HTR-8/SVneo (cell line): ENCODE results near the gene RPGRIP1L.

Source experiments
- DNase-seq: peaks from one replicate; pipeline ENCODE4 v3.0.0; 2011; ENCODE audit warnings: low spot score, mixed read lengths; ENCODE audit not compliant: insufficient read length
- FAIRE-seq: peaks from 2 replicates; lab custom pipeline; 2011; peaks lifted over from hg19 to GRCh38; lab: Jason Lieb, UNC

Gene RPGRIP1L

GRCh38 chr16:53609536-53609935 lies 94.1 kb downstream of the RPGRIP1L start:
- no peak for FAIRE-seq
- no peak for DNase-seq

GRCh38 chr16:53608094-53608493 lies 95.6 kb downstream of the RPGRIP1L start:
- no peak for FAIRE-seq

DNA sequence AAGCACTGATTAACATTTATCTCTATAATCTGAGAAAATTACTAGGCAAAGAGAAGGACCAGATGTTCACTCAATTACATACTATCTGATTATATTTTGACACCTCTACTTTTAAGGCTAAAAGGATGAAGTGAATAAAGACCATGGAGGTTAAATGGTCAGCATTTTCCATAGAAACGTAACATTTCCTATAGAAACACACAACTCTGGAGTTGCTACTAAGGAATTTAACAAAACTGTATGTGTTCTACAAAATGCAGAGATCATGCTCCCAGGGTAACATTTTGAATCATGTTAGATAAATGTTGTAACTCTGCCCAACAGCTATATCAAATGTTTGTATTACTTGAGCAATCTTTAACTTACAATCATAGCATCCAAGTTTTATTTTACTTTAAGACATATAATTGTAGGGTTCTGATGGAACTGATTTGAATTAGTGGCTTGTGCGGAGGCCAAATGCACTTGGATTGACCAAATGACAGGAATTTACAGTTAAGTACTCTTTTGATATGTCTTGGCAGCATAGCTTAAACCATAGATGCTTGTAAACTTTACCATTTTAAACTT lies 97.7 kb downstream of the RPGRIP1L start:
- FAIRE-seq, result no peak

More at GRCh38 chr16:53608094-53608493, 95.6 kb downstream of the RPGRIP1L start:
- no peak for DNase-seq

DNA sequence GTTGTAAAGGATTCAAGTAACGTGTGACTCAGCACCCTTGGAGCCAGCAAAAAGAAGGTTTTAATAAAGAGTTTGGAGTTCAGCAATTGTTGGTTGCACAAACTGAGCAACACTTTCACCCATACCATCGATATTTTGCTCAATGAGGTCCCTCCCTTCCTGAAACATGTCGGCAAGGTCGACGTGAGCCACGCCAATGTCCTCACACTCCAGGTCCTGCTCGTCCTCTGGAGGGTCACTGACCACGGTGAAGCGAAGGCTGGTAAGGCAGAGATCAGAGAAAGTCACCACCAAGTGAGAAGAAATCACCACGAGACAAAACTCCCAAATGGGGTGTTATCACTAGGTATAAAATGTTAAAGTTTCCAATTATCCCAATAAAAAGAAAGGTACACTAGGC lies 98.3 kb downstream of the RPGRIP1L start:
- DNase-seq (no peak), FAIRE-seq (no peak)

More for the DNA sequence above, 97.7 kb downstream of the RPGRIP1L start:
- DNase-seq, result no peak

- FAIRE-seq (no peak), DNase-seq (no peak)
Observed at GRCh38 chr16:53601961-53602360, 101.7 kb downstream of the RPGRIP1L start.

DNA sequence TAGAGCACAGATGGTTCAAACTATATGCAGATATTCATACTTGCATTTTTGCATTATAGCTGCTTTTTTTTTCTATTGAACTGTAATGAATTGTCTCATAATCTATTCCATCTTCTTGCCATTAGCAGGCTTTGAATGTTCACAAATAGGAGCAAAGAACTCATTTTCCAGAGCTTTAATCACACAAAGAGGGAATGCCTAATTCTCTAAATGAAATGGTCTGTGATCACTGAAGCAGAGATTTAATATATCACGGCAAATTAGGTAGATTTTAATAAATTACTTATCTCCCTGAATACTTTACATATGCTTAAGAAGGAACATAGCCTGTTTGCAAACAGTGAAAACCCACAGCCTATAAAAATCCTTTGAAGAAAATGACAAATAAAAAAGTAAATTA lies 103.0 kb downstream of the RPGRIP1L start:
- FAIRE-seq (no peak), DNase-seq (no peak)

DNA sequence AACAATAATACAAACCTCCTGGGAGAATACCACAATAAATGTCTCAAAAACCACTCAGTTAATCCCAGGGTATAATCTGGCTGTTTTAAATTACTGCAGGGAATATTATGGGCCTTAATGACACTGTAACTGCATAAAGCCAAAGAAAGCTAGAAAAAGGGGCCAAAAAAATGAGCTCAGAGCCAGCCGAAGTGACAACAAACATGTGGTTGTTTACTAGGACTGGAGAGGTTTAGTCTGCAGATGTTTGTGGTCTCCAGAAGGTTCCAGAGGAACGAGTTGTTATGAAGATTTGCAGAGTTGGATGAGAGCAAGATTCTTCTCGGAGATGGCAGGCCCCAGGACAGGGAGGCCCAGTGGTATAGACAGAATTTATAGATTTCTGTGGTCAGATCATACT lies 103.5 kb downstream of the RPGRIP1L start:
- no peak for FAIRE-seq
- no peak for DNase-seq

DNA sequence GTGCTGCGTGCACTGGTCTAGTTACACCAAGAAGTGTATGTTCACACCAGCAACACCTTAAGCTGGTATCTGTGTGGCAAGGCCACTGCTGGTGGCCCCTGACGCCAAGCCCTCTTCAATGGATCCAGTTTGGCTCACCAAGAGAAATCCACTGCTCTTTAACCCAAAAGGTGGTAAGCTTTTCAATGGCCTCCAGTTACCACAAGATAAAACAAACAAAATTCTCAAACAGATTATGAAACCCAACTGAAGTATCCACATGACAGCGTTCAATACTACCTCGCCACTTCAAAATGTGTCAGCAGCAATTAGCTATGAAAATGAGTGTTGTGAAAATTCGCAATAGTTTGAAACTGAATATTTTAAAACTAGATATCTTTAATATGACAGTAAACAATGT lies 104.1 kb downstream of the RPGRIP1L start:
- FAIRE-seq (no peak), DNase-seq (no peak)

GRCh38 chr16:53598511-53599275 lies 105.0 kb downstream of the RPGRIP1L start:
- DNase-seq, result no peak
- no peak for FAIRE-seq

DNA sequence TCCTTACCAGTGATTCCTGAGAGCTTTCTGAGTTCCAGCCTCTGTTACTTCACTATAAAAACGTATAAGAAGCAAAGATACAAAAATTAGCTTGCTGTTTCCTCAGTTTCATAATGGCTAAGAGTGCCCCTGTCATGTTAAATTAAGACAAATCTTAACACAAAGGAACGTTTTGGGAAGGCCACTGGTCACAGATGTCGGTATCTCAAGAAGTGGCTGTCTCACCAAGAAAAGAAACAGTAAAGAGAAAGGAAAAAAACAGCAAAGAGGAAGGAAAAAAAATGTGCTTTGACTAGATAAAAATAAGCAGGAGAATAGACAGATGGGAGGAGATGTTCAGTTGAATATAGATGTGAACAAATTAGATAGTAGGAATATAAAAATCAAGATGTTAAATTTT lies 105.9 kb downstream of the RPGRIP1L start:
- FAIRE-seq (no peak), DNase-seq (no peak)

- DNase-seq (no peak), FAIRE-seq (no peak)
Observed at GRCh38 chr16:53588081-53588648, 115.5 kb downstream of the RPGRIP1L start.

DNA sequence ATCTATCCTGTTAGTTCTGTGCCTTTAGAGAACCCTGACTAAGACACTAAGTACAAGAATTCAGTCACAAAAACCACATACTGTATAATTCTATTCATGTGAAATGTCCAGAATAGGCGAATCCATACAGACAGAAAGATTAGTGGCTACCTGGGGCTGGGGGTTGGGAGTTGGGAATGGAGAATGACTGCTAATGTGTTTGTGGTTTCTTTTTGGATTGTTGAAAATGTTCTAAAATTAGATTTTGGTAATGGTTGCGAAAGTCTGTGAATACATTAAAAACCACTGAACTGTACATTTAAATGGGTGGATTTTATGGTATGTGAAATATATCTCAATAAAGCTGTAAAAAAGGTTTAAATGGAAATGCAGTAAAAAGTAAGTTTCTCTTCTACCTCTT lies 120.3 kb downstream of the RPGRIP1L start:
- no peak for FAIRE-seq
- DNase-seq, result no peak

DNA sequence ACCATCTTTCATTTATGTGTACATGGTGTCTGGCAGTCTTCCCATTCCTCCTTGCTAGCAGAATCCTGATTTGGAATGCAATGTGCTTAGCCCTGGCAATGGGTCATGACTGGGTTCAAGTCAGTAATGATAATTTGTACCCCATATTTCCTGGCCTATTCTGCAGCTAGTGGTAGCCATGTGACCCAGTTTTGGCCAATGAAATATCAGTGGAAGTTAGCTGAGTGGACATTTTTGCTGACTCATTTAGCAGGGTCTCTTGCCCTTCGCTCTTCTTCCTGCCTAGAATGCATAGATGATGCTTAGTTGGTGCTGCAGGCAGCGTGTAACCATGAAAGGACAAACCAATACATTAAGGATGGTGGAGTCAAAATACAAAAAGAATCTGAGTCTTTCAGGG lies 121.9 kb downstream of the RPGRIP1L start:
- FAIRE-seq, result no peak
- no peak for DNase-seq

DNA sequence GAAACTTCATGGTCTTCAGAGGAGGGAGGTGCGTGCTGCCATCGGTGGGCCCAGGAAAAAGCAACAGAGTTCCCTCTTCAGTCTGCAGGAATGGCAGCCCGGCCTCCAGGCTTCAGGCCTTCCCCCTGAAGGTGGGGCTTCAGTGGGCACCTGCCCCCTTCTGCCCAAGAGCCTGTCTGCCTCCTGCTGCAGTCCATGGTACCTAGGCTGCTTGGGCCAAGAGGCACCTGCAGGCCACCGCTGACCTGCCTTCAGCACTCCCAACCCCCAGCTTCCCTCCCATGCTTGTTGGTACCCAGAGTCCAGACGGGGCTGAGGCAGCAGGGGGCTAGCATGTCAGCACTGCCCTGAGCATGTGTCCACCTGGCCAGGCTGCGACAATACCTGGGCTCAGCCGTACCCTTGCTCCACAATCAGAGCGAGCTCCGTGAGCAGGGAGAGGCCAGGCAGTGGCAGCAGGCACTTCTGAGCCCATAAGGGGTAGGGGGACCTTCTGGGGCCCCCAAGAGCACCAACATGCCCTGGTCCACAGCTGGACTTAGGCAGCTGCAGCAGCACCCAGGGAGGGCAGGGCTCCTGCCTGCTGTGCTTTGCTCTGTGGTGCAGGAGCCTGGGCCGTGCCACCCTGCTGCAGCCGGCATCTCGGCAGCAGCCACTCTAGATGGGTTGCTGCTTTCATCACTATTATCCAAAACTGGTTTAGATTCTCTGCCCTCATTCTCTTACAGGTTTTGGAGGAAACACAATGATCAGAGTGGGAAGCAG lies 123.4 kb downstream of the RPGRIP1L start:
- FAIRE-seq (no peak), DNase-seq (no peak)

- no peak for DNase-seq
- no peak for FAIRE-seq
Observed at GRCh38 chr16:53576904-53577303, 126.8 kb downstream of the RPGRIP1L start.

DNA sequence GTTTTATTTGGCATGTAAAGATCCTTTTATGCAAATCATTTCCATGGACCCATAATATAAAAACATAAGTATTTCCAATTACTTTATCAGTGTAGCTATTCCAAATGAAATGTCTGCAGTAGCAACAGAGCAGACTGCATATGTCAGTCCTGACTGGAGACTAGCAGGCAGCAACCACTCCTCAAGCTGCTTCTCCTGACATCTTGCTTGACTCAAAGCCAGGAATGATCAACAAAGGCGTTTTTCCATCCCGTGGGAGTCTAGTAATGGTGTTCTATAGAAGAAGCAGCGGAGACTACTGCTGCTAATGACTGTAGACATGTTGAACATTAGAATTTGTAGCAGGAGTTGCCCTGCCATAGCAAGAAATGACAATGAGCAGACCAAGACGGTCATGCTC lies 127.4 kb downstream of the RPGRIP1L start:
- DNase-seq (no peak), FAIRE-seq (no peak)

DNA sequence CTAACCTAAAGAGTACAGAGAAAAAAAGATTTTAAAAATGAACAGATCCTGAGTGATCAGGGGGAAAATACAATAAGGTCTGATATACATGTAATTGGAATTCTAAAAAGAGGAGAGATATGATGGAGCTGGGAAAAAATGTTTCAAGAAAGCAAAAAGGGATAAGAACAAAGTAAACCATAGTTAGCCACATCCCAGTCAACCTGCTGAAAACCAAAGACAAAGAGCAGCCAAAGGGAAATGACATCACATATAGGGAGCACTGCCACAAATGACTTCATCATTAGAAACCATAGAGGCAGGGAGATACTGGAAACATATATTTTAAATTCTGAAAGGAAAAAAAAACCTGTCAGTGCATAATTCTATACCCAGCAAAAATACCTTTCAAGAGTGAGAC lies 131.9 kb downstream of the RPGRIP1L start:
- DNase-seq, result no peak
- FAIRE-seq, result no peak

- DNase-seq (no peak), FAIRE-seq (no peak)
Observed at GRCh38 chr16:53566552-53567245, 137.0 kb downstream of the RPGRIP1L start.

DNA sequence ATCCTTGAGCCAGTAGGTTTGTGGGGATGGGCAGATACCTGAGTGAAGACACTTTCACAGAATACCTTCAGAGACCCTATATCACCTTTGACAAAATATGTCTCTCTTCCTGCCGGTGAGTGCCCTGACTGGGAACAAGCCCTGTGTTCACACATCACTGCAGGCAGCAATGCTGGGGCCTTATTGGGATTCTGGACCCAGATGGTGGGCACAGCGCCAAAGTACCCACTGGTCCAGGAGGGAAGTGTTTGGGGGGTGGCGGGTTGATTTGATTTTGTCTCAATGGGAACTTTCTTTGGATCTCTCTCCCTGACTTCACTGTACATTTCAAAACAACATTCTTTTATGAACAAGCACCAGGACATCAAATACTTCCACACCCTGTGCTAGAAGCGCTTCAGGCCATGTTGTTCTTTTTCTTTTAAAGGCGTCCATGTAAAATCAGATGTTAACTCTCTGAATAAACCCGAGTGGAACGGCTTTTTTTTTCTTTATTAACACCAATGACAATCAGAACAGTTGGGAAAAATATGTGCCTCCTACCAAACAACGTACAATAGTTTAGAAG lies 138.3 kb downstream of the RPGRIP1L start:
- no peak for FAIRE-seq
- no peak for DNase-seq

- no peak for DNase-seq
Observed at GRCh38 chr16:53563426-53563825, 140.2 kb downstream of the RPGRIP1L start.

More at GRCh38 chr16:53563426-53563825, 140.2 kb downstream of the RPGRIP1L start:
- no peak for FAIRE-seq
